ENCODE results near the gene TCF12. TPM values are rescaled to one million over a fixed set of nuclear protein-coding genes. Genes with fewer than 3 reads are reported as not detected.

The TCF12 gene
- polyA plus RNA-seq, 1 donor (not counting 4 experiments of a cell fraction or from before 2014, with no cell fraction given): 48.3 TPM

DNA sequence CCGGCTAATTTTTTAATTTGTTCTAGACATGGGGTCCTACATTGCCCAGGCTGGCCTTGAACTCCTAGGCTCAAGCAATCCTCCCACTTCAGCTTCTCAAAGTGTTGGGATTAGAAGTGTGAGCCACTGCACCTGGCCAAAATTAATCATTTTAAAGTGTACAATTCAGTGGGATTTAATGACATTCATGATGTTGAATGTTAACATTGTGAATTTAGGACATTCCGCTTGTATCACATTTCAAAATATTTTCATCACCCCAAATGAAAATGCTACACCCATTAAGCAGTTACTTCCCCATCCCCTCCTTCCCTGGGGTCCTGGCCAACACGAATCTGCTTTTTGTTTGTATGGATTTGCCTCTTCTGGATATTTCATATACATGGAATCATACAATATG is 395.8 kb downstream of the TCF12 start:
- Histone ChIP-seq H3K9ac (ENCODE audit: control insufficient read depth, extremely low read depth, insufficient read depth, low read length) (no peak overlapping the region), H3K4me3 (ENCODE audit: control insufficient read depth in 2 of 3, extremely low read depth in 1 of 3, insufficient read depth in 2 of 3, low read depth in 1 of 3, low read length in 3 of 3) (no peak overlapping the region), H3K9me3 (ENCODE audit: control insufficient read depth, low read depth, low read length) (no peaks in the 10 kb centered on the region), H3K27me3 (ENCODE audit: control insufficient read depth, extremely low read depth, insufficient read depth, low read length) (no peaks in the 10 kb centered on the region), H3K36me3 (ENCODE audit: control insufficient read depth in 2 of 2, extremely low read depth in 1 of 2, insufficient read depth in 2 of 2, low read length in 2 of 2) (no peaks in the 10 kb centered on the region), H2AFZ (ENCODE audit: control insufficient read depth, low read length) (no peak overlapping the region), H3K27ac (ENCODE audit: control insufficient read depth, insufficient read depth, low read length) (no peak overlapping the region), H4K20me1 (ENCODE audit: control insufficient read depth, extremely low read depth, insufficient read depth, low read length) (no peaks in the 10 kb centered on the region), H3K9me1 (ENCODE audit: control insufficient read depth, extremely low read depth, insufficient read depth, low read length) (no peaks in the 10 kb centered on the region), H3K4me1 (ENCODE audit: control insufficient read depth, extremely low read depth, insufficient read depth, low read length) (no peaks in the 10 kb centered on the region), H3K79me2 (ENCODE audit: control insufficient read depth, insufficient read depth, low read length) (no peaks in the 10 kb centered on the region), H3K4me2 (ENCODE audit: control insufficient read depth, extremely low read depth, insufficient read depth, low read depth, low read length) (no peak overlapping the region)
- dilution Hi-C loops (cut with MboI; ENCODE audit: extremely low pct_ligation_motif_present, low sequenced_read_pairs): no loop called here
- TF ChIP-seq EZH2 (IDR thresholded peaks at IDR 0.05; ENCODE audit: low read length) (no peak), CTCF (optimal IDR thresholded peaks at IDR 0.05 in 1 of 3, IDR thresholded peaks at IDR 0.05 in 1 of 3, conservative IDR thresholded peaks at IDR 0.05 in 1 of 3; ENCODE audit: extremely low read depth in 1 of 3, insufficient read depth in 2 of 3, low read length in 3 of 3) (no peak)
- DNase-seq (ENCODE audit: low read depth, low spot score) (no peak), FAIRE-seq (no peak)

DNA sequence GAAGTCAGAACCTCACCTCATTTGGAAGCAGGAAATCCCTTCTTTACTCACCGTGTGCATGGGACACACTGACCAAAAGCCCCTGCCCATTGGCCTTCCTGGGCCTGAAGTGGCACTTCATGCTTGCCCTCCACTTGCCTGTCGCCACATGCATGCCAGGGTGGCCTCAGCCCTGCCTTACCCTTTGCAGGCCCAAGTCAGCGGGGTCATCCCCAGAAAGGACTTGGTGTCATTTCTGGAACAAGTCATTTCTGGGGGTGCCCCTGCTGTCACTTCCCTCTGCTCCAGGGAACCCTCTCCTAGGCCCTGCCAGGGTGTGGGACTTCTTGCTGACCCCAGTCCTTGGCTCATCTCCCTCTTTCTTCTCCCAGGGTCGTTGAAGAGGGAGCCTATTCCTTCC is 398.0 kb downstream of the TCF12 start:
- Histone ChIP-seq H3K4me1 (ENCODE audit: control insufficient read depth, extremely low read depth, insufficient read depth, low read length) (no peaks in the 10 kb centered on the region), H3K79me2 (ENCODE audit: control insufficient read depth, insufficient read depth, low read length) (no peaks in the 10 kb centered on the region), H4K20me1 (ENCODE audit: control insufficient read depth, extremely low read depth, insufficient read depth, low read length) (no peaks in the 10 kb centered on the region), H3K9ac (ENCODE audit: control insufficient read depth, extremely low read depth, insufficient read depth, low read length) (no peak overlapping the region), H3K36me3 (ENCODE audit: control insufficient read depth in 2 of 2, extremely low read depth in 1 of 2, insufficient read depth in 2 of 2, low read length in 2 of 2) (no peaks in the 10 kb centered on the region), H3K27me3 (ENCODE audit: control insufficient read depth, extremely low read depth, insufficient read depth, low read length) (no peaks in the 10 kb centered on the region), H3K9me1 (ENCODE audit: control insufficient read depth, extremely low read depth, insufficient read depth, low read length) (no peaks in the 10 kb centered on the region), H2AFZ (ENCODE audit: control insufficient read depth, low read length) (no peak overlapping the region), H3K9me3 (ENCODE audit: control insufficient read depth, low read depth, low read length) (no peaks in the 10 kb centered on the region), H3K4me3 (ENCODE audit: control insufficient read depth in 2 of 3, extremely low read depth in 1 of 3, insufficient read depth in 2 of 3, low read depth in 1 of 3, low read length in 3 of 3) (no peak overlapping the region), H3K4me2 (ENCODE audit: control insufficient read depth, extremely low read depth, insufficient read depth, low read depth, low read length) (no peak overlapping the region), H3K27ac (ENCODE audit: control insufficient read depth, insufficient read depth, low read length) (no peak overlapping the region)
- DNase-seq (ENCODE audit: low read depth, low spot score): no peak
- TF ChIP-seq CTCF (optimal IDR thresholded peaks at IDR 0.05 in 1 of 3, IDR thresholded peaks at IDR 0.05 in 1 of 3, conservative IDR thresholded peaks at IDR 0.05 in 1 of 3; ENCODE audit: extremely low read depth in 1 of 3, insufficient read depth in 2 of 3, low read length in 3 of 3) (no peak), EZH2 (IDR thresholded peaks at IDR 0.05; ENCODE audit: low read length) (no peak)
- no peak for FAIRE-seq
- dilution Hi-C loops (cut with MboI; ENCODE audit: extremely low pct_ligation_motif_present, low sequenced_read_pairs): no loop called here

Measured in keratinocyte (primary cell).